Activated T-helper 1 cell treated with anti-CD3 and anti-CD28 coated beads, Interleukin-12 subunit alpha, Interleukin-12 subunit beta, Interleukin-2, Interleukin-4 antibody, amounts not matched to agents 30 ng/mL and 10 ng/mL and 1 ng/mL, durations not matched to agents 14 hours and 24 hours and 36 hours (primary cell): ENCODE measurements around the gene SHROOM3. TPM values are rescaled to one million over a fixed set of nuclear protein-coding genes. Genes with fewer than 3 reads are reported as not detected.

ENCODE experiments used
- DNase-seq: peaks from one replicate; pipeline ENCODE4 v3.0.0; 2021; ENCODE audit warnings: low spot score
- H3K27ac Mint-ChIP-seq: one replicate; pipeline ENCODE4 v1.8.0; 2021; ENCODE audit warnings: mild to moderate bottlenecking, mixed read lengths
- H3K27me3 Mint-ChIP-seq: one replicate; pipeline ENCODE4 v1.8.0; 2022; ENCODE audit warnings: mild to moderate bottlenecking, moderate library complexity, mixed read lengths; ENCODE audit not compliant: insufficient read depth
- H3K36me3 Mint-ChIP-seq: one replicate; pipeline ENCODE4 v1.8.0; 2021; ENCODE audit warnings: low read depth, mixed read lengths
- H3K4me1 Mint-ChIP-seq: one replicate; pipeline ENCODE4 v1.8.0; 2021; ENCODE audit warnings: low read depth, mixed read lengths
- H3K4me3 Mint-ChIP-seq: one replicate; pipeline ENCODE4 v1.8.0; 2021; ENCODE audit warnings: mild to moderate bottlenecking, moderate library complexity, mixed read lengths
- H3K9me3 Mint-ChIP-seq: one replicate; pipeline ENCODE4 v1.8.0; 2021; ENCODE audit warnings: mixed read lengths
- intact Hi-C: fragments of 100-400 bp; cut with micrococcal nuclease; formaldehyde crosslinking; loops from one replicate; pipeline ENCODE4 v1.15.1; 2024
- total RNA-seq: library from RNA; stranded (reverse); gene quantifications from 2 replicates; pipeline ENCODE4 v1.2.3, GENCODE V29; 2022

SHROOM3 gene
- total RNA-seq, 1 donor from 2014 or later: 0.05 TPM

- Mint-ChIP-seq H3K9me3 (no peaks in the 10 kb centered on the region), H3K36me3 (no peaks in the 10 kb centered on the region), H3K27me3 (peaks cover 9% of the 10 kb centered on the region), H3K4me3 (no peak overlapping the region), H3K4me1 (no peaks in the 10 kb centered on the region), H3K27ac (no peak overlapping the region)
- DNase-seq: no peak
- intact Hi-C loops: no loop called here
Observed at GRCh38 chr4:76822303-76822702, 387.3 kb downstream of the SHROOM3 start.

- DNase-seq: no peak
- no peak overlapping the region for H3K27ac Mint-ChIP-seq
- intact Hi-C loops: no loop called here
- H3K27me3 Mint-ChIP-seq: peaks cover 9% of the 10 kb centered on the region
- H3K36me3 Mint-ChIP-seq: no peaks in the 10 kb centered on the region
- no peak overlapping the region for H3K4me3 Mint-ChIP-seq
- peaks cover 4% of the 10 kb centered on the region for H3K9me3 Mint-ChIP-seq
- no peaks in the 10 kb centered on the region for H3K4me1 Mint-ChIP-seq
Observed at GRCh38 chr4:76823495-76823894, 388.5 kb downstream of the SHROOM3 start.

- no peak for DNase-seq
- intact Hi-C loops: no loop called here
- H3K36me3 Mint-ChIP-seq: no peaks in the 10 kb centered on the region
- H3K4me1 Mint-ChIP-seq: no peaks in the 10 kb centered on the region
- no peak overlapping the region for H3K4me3 Mint-ChIP-seq
- no peaks in the 10 kb centered on the region for H3K27me3 Mint-ChIP-seq
- no peak overlapping the region for H3K27ac Mint-ChIP-seq
- H3K9me3 Mint-ChIP-seq: peaks cover 4% of the 10 kb centered on the region
Observed at GRCh38 chr4:76830612-76830963, 395.6 kb downstream of the SHROOM3 start.

GRCh38 chr4:76830964-76831703 is 396.1 kb downstream of the SHROOM3 start:
- peaks cover 4% of the 10 kb centered on the region for H3K9me3 Mint-ChIP-seq
- DNase-seq: no peak
- H3K4me3 Mint-ChIP-seq: no peak overlapping the region
- no peaks in the 10 kb centered on the region for H3K36me3 Mint-ChIP-seq
- intact Hi-C loops: no loop called here
- no peaks in the 10 kb centered on the region for H3K27me3 Mint-ChIP-seq
- H3K4me1 Mint-ChIP-seq: no peaks in the 10 kb centered on the region
- H3K27ac Mint-ChIP-seq: no peak overlapping the region

- Mint-ChIP-seq H3K4me3 (no peak overlapping the region), H3K36me3 (no peaks in the 10 kb centered on the region), H3K27me3 (no peaks in the 10 kb centered on the region), H3K4me1 (no peaks in the 10 kb centered on the region), H3K27ac (no peak overlapping the region), H3K9me3 (peaks cover 4% of the 10 kb centered on the region)
- intact Hi-C loops: no loop called here
- no peak for DNase-seq
Observed at GRCh38 chr4:76831711-76832373, 396.8 kb downstream of the SHROOM3 start.

Other genes with a start within 250 kb of the SHROOM3 start
- 1.3 and 1.4 TPM in 2 replicates for gene SCARB2, start 221.4 kb upstream of the SHROOM3 start, total RNA-seq
- not detected in 2 replicates for gene FAM47E, start 183.5 kb upstream of the SHROOM3 start, total RNA-seq
- gene STBD1, start 128.5 kb upstream of the SHROOM3 start, total RNA-seq: 0.51 and 0.57 TPM in 2 replicates
- gene CCDC158, start 14.1 kb upstream of the SHROOM3 start, total RNA-seq: not detected in 2 replicates